Measurements from ENCODE around the gene PHYHD1. TPM values are rescaled to one million over a fixed set of nuclear protein-coding genes. Genes with fewer than 3 reads are reported as not detected.

Gene PHYHD1
- total and polyA plus RNA-seq, 3 donors from 2014 or later = 10.9 to 18.5 (median 15.1) TPM

- Histone ChIP-seq H3K4me1 (peaks cover 16% of the 10 kb centered on the region), H3K27ac (no peak overlapping the region), H3K27me3 (no peaks in the 10 kb centered on the region), H3K9me3 (no peaks in the 10 kb centered on the region), H3K4me3 (no peak overlapping the region), H3K36me3 (ENCODE audit: low read depth, missing control alignments) (no peaks in the 10 kb centered on the region)
- 60 to 63% methylated on average over 7 to 8 of the region's 8 CpGs for WGBS, 2 donors
- DNase-seq = no peak
- intact Hi-C loops (cut with DNase I; ENCODE audit: low total_unique reads) = no loop called here
- TF ChIP-seq CTCF (IDR thresholded peaks at IDR 0.05) (no peak), POLR2A (IDR thresholded peaks at IDR 0.05) (no peak)
Measured at GRCh38 chr9:128899566-128900322, 21.0 kb upstream of the PHYHD1 start.

- no peak for TF ChIP-seq CTCF (IDR thresholded peaks at IDR 0.05)
- no peak for TF ChIP-seq POLR2A (IDR thresholded peaks at IDR 0.05)
- no peak overlapping the region for H3K4me3 ChIP-seq
- no peaks in the 10 kb centered on the region for H3K9me3 ChIP-seq
- WGBS, 2 donors = 66 to 87% methylated on average over 7 of the region's 7 CpGs
- no peak overlapping the region for H3K27ac ChIP-seq
- H3K36me3 ChIP-seq (ENCODE audit: low read depth, missing control alignments) = no peaks in the 10 kb centered on the region
- no peaks in the 10 kb centered on the region for H3K27me3 ChIP-seq
- peaks cover 16% of the 10 kb centered on the region for H3K4me1 ChIP-seq
- no peak for DNase-seq
- intact Hi-C loops (cut with DNase I; ENCODE audit: low total_unique reads) = no loop called here
Measured at GRCh38 chr9:128901379-128901778, 19.4 kb upstream of the PHYHD1 start.

GRCh38 chr9:128901822-128902221 lies 19.0 kb upstream of the PHYHD1 start:
- no peak overlapping the region for H3K27ac ChIP-seq
- H3K4me3 ChIP-seq = no peak overlapping the region
- WGBS, 2 donors = 78 to 91% methylated on average over 4 to 5 of the region's 5 CpGs
- H3K4me1 ChIP-seq = peaks cover 18% of the 10 kb centered on the region
- no peaks in the 10 kb centered on the region for H3K9me3 ChIP-seq
- H3K27me3 ChIP-seq = no peaks in the 10 kb centered on the region
- intact Hi-C loops (cut with DNase I; ENCODE audit: low total_unique reads) = no loop called here
- DNase-seq = no peak
- TF ChIP-seq POLR2A (IDR thresholded peaks at IDR 0.05) (no peak), CTCF (IDR thresholded peaks at IDR 0.05) (no peak)
- no peaks in the 10 kb centered on the region for H3K36me3 ChIP-seq (ENCODE audit: low read depth, missing control alignments)

GRCh38 chr9:128902351-128903078 lies 18.3 kb upstream of the PHYHD1 start:
- no peak overlapping the region for H3K27ac ChIP-seq
- H3K36me3 ChIP-seq (ENCODE audit: low read depth, missing control alignments) = no peaks in the 10 kb centered on the region
- 72 to 80% methylated on average over 11 to 23 of the region's 23 CpGs for WGBS, 2 donors
- no peaks in the 10 kb centered on the region for H3K9me3 ChIP-seq
- DNase-seq = no peak
- peaks cover 25% of the 10 kb centered on the region for H3K4me1 ChIP-seq
- intact Hi-C loops (cut with DNase I; ENCODE audit: low total_unique reads) = no loop called here
- H3K4me3 ChIP-seq = no peak overlapping the region
- H3K27me3 ChIP-seq = no peaks in the 10 kb centered on the region
- TF ChIP-seq POLR2A (IDR thresholded peaks at IDR 0.05) (no peak), CTCF (IDR thresholded peaks at IDR 0.05) (no peak)
